Measurements from ENCODE around the gene ARL4C.

GRCh38 chr2:234491897-234492296, 5.0 kb downstream of the ARL4C start:
- TF ChIP-seq CTCF (IDR thresholded peaks at IDR 0.05; ENCODE audit: poor library complexity) (no peak), EZH2 (IDR thresholded peaks at IDR 0.05; ENCODE audit: borderline replicate concordance) (no peak)

Data from hepatocyte (in vitro differentiated cells).